Measurements from ENCODE around the gene APOBEC2. TPM values are rescaled to one million over a fixed set of nuclear protein-coding genes. Genes with fewer than 3 reads are reported as not detected.

APOBEC2 gene
- total and polyA plus RNA-seq, 9 donors = 0.06 TPM; not detected in 8

- Histone ChIP-seq H3K27me3 (no peaks in the 10 kb centered on the region), H3K4me3 (peak overlapping the region; percentile 77), H3K9me3 (no peaks in the 10 kb centered on the region), H3K27ac (peak overlapping the region; percentile 92 to 99), H3K4me1 (ENCODE audit: insufficient read depth) (peaks cover 5% of the 10 kb centered on the region), H3K36me3 (no peaks in the 10 kb centered on the region)
- TF ChIP-seq, protein P1, sequence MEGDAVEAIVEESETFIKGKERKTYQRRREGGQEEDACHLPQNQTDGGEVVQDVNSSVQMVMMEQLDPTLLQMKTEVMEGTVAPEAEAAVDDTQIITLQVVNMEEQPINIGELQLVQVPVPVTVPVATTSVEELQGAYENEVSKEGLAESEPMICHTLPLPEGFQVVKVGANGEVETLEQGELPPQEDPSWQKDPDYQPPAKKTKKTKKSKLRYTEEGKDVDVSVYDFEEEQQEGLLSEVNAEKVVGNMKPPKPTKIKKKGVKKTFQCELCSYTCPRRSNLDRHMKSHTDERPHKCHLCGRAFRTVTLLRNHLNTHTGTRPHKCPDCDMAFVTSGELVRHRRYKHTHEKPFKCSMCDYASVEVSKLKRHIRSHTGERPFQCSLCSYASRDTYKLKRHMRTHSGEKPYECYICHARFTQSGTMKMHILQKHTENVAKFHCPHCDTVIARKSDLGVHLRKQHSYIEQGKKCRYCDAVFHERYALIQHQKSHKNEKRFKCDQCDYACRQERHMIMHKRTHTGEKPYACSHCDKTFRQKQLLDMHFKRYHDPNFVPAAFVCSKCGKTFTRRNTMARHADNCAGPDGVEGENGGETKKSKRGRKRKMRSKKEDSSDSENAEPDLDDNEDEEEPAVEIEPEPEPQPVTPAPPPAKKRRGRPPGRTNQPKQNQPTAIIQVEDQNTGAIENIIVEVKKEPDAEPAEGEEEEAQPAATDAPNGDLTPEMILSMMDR (IDR thresholded peaks at IDR 0.05) = no peak
- TF ChIP-seq POLR2A (IDR thresholded peaks at IDR 0.05) (no peak), EP300 (IDR thresholded peaks at IDR 0.05) (no peak)
- WGBS, 3 donors = 0% methylated on average over 16 of the region's 16 CpGs
- peak in 1 of 5 donors; percentile 84 for DNase-seq
- intact Hi-C loops (cut with DNase I) = no loop called here
Observed at GRCh38 chr6:41071501-41071922, 18.5 kb downstream of the APOBEC2 start.

DNA sequence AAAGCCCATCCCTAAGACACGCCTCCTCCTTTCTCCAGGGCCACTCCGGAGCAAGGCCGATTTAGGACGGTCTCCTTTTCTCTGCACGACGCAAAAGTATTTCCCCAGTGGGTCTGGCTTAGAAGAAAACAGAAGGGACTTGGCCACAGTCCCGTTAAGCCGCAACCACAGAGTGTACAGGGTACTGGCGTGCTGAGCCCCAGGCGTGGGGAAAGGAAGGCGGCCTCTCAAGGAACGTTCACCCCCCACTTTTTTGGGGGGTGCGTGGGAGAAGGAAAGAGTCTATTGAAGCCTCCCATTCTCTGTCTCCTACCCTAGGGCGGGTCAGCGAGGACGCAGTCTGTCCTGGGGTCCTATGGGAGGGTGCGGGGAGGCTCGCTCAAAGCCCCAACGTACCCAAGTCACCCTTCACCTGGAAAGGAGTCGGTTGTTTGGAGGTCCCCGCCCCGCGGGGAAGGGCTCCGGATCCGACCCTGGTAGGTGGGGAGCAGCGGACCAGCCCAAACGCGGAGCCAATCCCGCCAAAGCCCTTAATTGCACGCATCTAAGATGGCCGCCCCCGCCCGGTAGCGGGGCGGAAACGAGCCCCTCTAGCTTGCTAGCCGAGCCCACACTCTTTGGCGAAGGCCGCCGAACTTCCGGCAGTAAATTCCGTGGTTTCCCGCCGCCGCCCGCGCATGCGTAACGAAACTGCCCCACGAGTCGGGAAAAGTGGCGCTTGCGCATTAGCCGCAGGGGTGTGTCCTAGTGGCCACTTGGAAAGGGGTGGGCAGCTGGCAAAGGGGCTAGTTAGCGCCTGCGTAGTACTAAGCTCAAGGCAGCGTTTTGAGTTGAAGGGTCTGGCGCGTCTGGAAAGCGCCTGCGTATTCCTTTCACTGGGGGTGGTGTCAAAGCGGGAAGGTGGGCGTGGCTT lies 19.2 kb downstream of the APOBEC2 start, which contains the start of gene OARD1:
Gene OARD1, minus strand, starts transcription at position 434 of the 913 bp plus-strand sequence. CDS start 722 bp downstream, outside the sequence.
- Histone ChIP-seq H3K36me3 (no peaks in the 10 kb centered on the region), H3K27ac (peak within 1 kb of the TSS; percentile 92 to 99), H3K4me3 (peak within 1 kb of the TSS; percentile 86), H3K4me1 (ENCODE audit: insufficient read depth) (peaks cover 5% of the 10 kb centered on the region), H3K27me3 (no peaks in the 10 kb centered on the region), H3K9me3 (no peaks in the 10 kb centered on the region)
- 0 to 1% (median 0%) methylated on average over 63 of the region's 63 CpGs for WGBS, 3 donors
- DNase-seq = peak; percentile 100
- TF ChIP-seq, protein P1 (IDR thresholded peaks at IDR 0.05) = no peak
- TF ChIP-seq EP300 (IDR thresholded peaks at IDR 0.05) (peak; percentile 53), POLR2A (IDR thresholded peaks at IDR 0.05) (peak; percentile 87)
- intact Hi-C loops (cut with DNase I) = no loop called here

- WGBS, 3 donors = 0 to 1% (median 1%) methylated on average over 29 to 37 of the region's 37 CpGs
- Histone ChIP-seq H3K4me1 (ENCODE audit: insufficient read depth) (peaks cover 5% of the 10 kb centered on the region), H3K9me3 (no peaks in the 10 kb centered on the region), H3K36me3 (no peaks in the 10 kb centered on the region), H3K4me3 (peak within 1 kb of the TSS; percentile 86), H3K27me3 (no peaks in the 10 kb centered on the region), H3K27ac (peak within 1 kb of the TSS; percentile 92 to 99)
- intact Hi-C loops (cut with DNase I) = no loop called here
- TF ChIP-seq EP300 (IDR thresholded peaks at IDR 0.05) = no peak
- TF ChIP-seq POLR2A (IDR thresholded peaks at IDR 0.05) = no peak
- TF ChIP-seq, protein P1 (IDR thresholded peaks at IDR 0.05) = no peak
- no peak for DNase-seq
Observed at GRCh38 chr6:41072836-41073202, 19.8 kb downstream of the APOBEC2 start, which contains the start of gene NFYA. NFYA (plus strand) TSS chr6:41072974; CDS start chr6:41079090, 6,116 bp downstream.

- H3K4me3 ChIP-seq = peak overlapping the region; percentile 86
- H3K36me3 ChIP-seq = no peaks in the 10 kb centered on the region
- H3K27ac ChIP-seq = peak overlapping the region; percentile 92 to 99
- H3K4me1 ChIP-seq (ENCODE audit: insufficient read depth) = peaks cover 5% of the 10 kb centered on the region
- intact Hi-C loops (cut with DNase I) = no loop called here
- TF ChIP-seq POLR2A (IDR thresholded peaks at IDR 0.05) (peak; percentile 91), EP300 (IDR thresholded peaks at IDR 0.05) (no peak)
- TF ChIP-seq, protein P1 (IDR thresholded peaks at IDR 0.05) = peak in 2 of 3 donors; percentile 64 to 74
- DNase-seq = peak; percentile 83 to 89 (median 87)
- WGBS, 3 donors = 0 to 1% (median 1%) methylated on average over 36 to 73 of the region's 74 CpGs
- no peaks in the 10 kb centered on the region for H3K27me3 ChIP-seq
- H3K9me3 ChIP-seq = no peaks in the 10 kb centered on the region
Observed at GRCh38 chr6:41073203-41073967, 20.4 kb downstream of the APOBEC2 start.
